ENCODE data around the gene FAM186B. TPM values are rescaled to one million over a fixed set of nuclear protein-coding genes. Genes with fewer than 3 reads are reported as not detected.

Gene FAM186B
- total and polyA plus RNA-seq, 10 donors = 0.08 to 0.67 (median 0.33) TPM; not detected in 4

- DNase-seq = peak; percentile 73
- H3K4me1 ChIP-seq = peaks cover 4 to 51% (median 29%) of the 10 kb centered on the region in 6 donors
- no peaks in the 10 kb centered on the region for H3K36me3 ChIP-seq
- H3K4me3 ChIP-seq = no peak overlapping the region
- 69 to 79% (median 76%) methylated on average over 20 to 21 of the region's 21 CpGs for WGBS, 5 donors
- no peaks in the 10 kb centered on the region for H3K9me3 ChIP-seq
- intact Hi-C loops (cut with DNase I; ENCODE audit: low total_unique reads) = no loop called here
- H3K27ac ChIP-seq = no peak overlapping the region
- TF ChIP-seq POLR2AphosphoS5 (IDR thresholded peaks at IDR 0.05) (no peak), POLR2A (IDR thresholded peaks at IDR 0.05) (no peak), CTCF (IDR thresholded peaks at IDR 0.05 in 8 of 11, conservative IDR thresholded peaks at IDR 0.05 in 3 of 11) (no peak)
- H3K27me3 ChIP-seq (replicated peaks in 1 of 7) = peaks cover 0 to 78% (median 30%) of the 10 kb centered on the region in 7 donors
These were observed 65.0 kb downstream of the FAM186B start for GRCh38 chr12:49540229-49541139.

DNA sequence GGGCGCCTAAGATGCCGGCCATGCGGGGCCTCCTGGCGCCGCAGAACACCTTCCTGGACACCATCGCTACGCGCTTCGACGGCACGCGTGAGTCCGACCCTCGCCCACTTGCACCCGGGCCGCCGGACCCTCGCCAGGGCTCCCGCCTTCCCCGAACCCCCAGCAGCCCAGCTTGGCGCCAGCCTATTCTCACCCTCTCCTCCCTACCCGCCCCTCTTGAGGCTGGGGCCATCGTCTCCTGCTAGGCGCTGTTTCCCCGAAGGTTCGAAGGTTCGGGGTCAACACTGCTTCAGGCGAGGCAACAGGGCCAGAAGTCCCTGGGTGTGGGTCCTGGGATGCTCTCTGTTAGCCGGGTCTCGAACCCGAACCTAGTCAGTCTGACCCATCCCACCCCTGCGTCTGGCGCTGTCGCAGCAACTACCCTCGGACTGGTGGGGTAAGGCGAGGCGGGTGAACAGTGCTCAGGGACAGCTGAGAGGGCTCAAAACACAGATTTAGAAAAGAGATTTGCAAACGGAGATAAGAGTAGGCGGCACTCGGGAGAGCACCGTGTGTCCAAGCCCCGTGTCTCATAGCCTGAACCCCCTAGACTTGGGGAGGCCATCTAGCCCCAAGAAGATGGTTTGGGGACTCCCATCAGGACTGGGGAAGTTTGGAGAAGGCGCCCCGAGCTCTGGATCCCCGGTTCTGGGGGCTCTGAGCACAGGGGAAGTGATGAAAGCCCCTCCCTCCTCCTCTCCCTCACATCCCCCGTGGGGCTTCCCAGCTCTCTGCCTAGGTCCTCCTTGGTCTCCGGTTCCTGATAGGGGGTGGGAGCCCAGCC lies 65.8 kb downstream of the FAM186B start:
- H3K27me3 ChIP-seq (replicated peaks in 1 of 7) = peaks cover 0 to 79% (median 30%) of the 10 kb centered on the region in 7 donors
- intact Hi-C loops (cut with DNase I; ENCODE audit: low total_unique reads) = no loop called here
- WGBS, 5 donors = 10 to 23% (median 15%) methylated on average over 22 to 47 of the region's 47 CpGs

DNA sequence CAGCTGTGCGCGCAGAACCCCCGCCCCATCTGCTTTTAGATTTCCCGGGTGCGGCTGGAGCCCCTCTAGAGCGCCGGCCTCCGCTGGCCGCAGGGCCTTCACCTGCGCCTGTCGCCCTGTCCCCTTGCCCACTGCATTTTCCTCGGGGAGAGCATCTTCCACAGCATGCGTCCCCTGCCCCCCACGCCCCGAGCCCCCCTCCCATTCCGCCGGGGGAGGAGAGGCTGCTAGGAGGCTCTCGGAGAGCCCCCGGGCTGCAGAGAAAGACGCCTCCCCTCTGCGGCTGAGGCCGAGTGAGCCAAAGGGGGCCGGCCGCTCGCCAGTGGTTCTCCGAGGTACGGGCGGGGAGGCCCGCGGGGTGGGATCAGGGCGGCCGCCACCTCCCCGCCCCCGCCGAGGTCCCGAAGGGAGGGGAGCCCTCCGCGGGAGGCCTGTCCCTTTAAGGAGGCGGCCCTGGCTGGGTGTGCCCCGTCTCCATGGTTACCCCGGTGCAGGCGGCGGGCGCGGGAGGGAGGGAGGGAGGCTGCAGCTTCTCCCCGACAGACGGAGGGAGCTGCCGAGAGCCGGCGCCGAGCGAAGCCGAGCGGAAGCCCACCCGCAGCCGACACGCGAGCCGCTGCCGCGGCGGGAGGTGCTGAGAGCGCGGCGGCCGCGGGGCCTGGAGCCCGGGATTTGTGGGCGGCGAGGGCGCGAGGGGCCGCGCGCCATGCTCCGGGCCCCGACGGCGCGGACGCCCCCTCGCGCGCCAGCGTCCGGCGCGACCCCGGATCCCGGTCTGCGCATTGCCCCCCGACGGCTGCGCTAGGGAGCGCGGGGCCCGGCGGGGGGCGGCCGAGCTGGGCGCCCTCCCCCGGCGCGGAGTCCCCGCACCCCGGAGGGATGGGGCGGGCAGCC lies 66.7 kb downstream of the FAM186B start, which contains the start of gene KCNH3:
Gene KCNH3 (plus strand): TSS at position 521 of the 894 bp plus-strand sequence. CDS start 387 bp downstream, outside the sequence.
- Histone ChIP-seq H3K27ac (peak within 1 kb of the TSS in 3 of 8 donors; percentile 20 to 80 (median 47)), H3K36me3 (no peaks in the 10 kb centered on the region), H3K9me3 (no peaks in the 10 kb centered on the region), H3K4me3 (peak within 1 kb of the TSS; percentile 30 to 82 (median 60)), H3K27me3 (replicated peaks in 1 of 7) (peaks cover 0 to 72% (median 30%) of the 10 kb centered on the region in 7 donors), H3K4me1 (peaks cover 4 to 56% (median 29%) of the 10 kb centered on the region in 6 donors)
- DNase-seq = peak; percentile 96
- WGBS, 5 donors = 1 to 2% (median 2%) methylated on average over 11 to 107 of the region's 107 CpGs
- peak in 2 of 3 donors; percentile 34 to 35 for TF ChIP-seq POLR2AphosphoS5 (IDR thresholded peaks at IDR 0.05)
- no peak for TF ChIP-seq CTCF (IDR thresholded peaks at IDR 0.05 in 8 of 11, conservative IDR thresholded peaks at IDR 0.05 in 3 of 11)
- no peak for TF ChIP-seq POLR2A (IDR thresholded peaks at IDR 0.05)
- intact Hi-C loops (cut with DNase I; ENCODE audit: low total_unique reads) = no loop called here

More for the DNA sequence above, 65.8 kb downstream of the FAM186B start:
- Histone ChIP-seq H3K4me1 (peaks cover 4 to 56% (median 29%) of the 10 kb centered on the region in 6 donors), H3K27ac (no peak overlapping the region), H3K9me3 (no peaks in the 10 kb centered on the region), H3K4me3 (peak overlapping the region in 6 of 8 donors; percentile 50 to 82 (median 62)), H3K36me3 (no peaks in the 10 kb centered on the region)
- no peak for TF ChIP-seq POLR2A (IDR thresholded peaks at IDR 0.05)
- DNase-seq = peak; percentile 80
